Measurements from ENCODE around the gene POP7.

The POP7 gene

DNA sequence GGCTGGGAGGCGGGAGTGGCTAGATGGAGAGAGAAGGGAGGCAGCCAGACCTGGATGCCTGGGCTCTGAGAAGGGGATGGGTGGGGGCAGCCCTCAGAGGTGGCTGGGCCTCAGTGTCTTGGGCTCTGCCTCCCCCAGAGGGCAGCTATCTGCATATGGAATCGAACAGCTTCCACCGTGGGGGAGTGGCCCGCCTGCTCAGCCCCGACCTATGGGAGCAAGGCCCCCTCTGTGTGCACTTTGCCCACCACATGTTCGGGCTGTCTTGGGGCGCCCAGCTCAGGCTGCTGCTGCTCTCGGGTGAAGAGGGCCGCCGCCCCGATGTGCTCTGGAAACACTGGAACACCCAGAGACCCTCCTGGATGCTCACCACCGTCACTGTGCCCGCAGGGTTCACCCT, 30.8 kb downstream of the POP7 start:
- H3K4me2 ChIP-seq (ENCODE audit: low read depth, low read length, poor library complexity, severe bottlenecking) = no peak overlapping the region
- no peaks in the 10 kb centered on the region for H3K4me1 ChIP-seq (ENCODE audit: insufficient read depth, low read length, poor library complexity, severe bottlenecking)
- no peaks in the 10 kb centered on the region for H3K9me3 ChIP-seq (ENCODE audit: insufficient read depth, low read depth, low read length)
- no peak overlapping the region for H3K9ac ChIP-seq (ENCODE audit: low read depth, low read length, poor library complexity, severe bottlenecking)
- H3K36me3 ChIP-seq (ENCODE audit: insufficient read depth, low read length) = no peaks in the 10 kb centered on the region
- TF ChIP-seq, protein P1, sequence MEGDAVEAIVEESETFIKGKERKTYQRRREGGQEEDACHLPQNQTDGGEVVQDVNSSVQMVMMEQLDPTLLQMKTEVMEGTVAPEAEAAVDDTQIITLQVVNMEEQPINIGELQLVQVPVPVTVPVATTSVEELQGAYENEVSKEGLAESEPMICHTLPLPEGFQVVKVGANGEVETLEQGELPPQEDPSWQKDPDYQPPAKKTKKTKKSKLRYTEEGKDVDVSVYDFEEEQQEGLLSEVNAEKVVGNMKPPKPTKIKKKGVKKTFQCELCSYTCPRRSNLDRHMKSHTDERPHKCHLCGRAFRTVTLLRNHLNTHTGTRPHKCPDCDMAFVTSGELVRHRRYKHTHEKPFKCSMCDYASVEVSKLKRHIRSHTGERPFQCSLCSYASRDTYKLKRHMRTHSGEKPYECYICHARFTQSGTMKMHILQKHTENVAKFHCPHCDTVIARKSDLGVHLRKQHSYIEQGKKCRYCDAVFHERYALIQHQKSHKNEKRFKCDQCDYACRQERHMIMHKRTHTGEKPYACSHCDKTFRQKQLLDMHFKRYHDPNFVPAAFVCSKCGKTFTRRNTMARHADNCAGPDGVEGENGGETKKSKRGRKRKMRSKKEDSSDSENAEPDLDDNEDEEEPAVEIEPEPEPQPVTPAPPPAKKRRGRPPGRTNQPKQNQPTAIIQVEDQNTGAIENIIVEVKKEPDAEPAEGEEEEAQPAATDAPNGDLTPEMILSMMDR (conservative IDR thresholded peaks at IDR 0.05; ENCODE audit: low read length) = no peak
- TF ChIP-seq EZH2phosphoT487 (IDR thresholded peaks at IDR 0.05; ENCODE audit: borderline replicate concordance) = no peak
- no peaks in the 10 kb centered on the region for H4K20me1 ChIP-seq (ENCODE audit: insufficient read depth, low read length, poor library complexity, severe bottlenecking)
- no peaks in the 10 kb centered on the region for H3F3A ChIP-seq (ENCODE audit: low read depth)
- no peaks in the 10 kb centered on the region for H3K9me2 ChIP-seq (replicated peaks; ENCODE audit: low read depth, low read length)
- no peak overlapping the region for H3K4me3 ChIP-seq (ENCODE audit: low read length, poor library complexity, severe bottlenecking)
- no peak overlapping the region for H2AFZ ChIP-seq (ENCODE audit: low read length)
- no peaks in the 10 kb centered on the region for H3K27me3 ChIP-seq (ENCODE audit: insufficient read depth, low read length, poor library complexity, severe bottlenecking)
- H3K79me2 ChIP-seq (ENCODE audit: insufficient read depth, low read length) = no peaks in the 10 kb centered on the region

DNA sequence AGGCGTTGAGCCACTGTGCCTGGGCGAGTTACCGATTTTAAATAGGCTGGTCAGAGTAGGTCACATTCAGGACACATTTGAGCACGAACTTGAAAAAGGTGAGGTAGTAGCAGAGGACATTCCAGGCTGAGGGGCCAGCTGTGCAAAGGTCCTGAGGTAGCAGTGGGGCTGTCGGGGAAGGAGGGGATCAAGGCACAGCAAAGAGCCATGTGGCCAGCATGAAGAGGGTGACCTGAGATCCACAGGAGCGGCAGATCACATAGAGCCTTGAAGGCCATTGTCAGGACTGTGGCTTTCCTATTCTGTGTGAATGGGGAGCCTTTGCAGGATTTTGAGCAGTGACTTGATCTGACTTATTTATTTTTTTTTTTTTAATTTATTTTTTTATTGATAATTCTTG, 34.0 kb downstream of the POP7 start:
- Histone ChIP-seq H3K4me1 (ENCODE audit: insufficient read depth, low read length, poor library complexity, severe bottlenecking) (no peaks in the 10 kb centered on the region), H3K79me2 (ENCODE audit: insufficient read depth, low read length) (no peaks in the 10 kb centered on the region), H2AFZ (ENCODE audit: low read length) (no peak overlapping the region), H3F3A (ENCODE audit: low read depth) (no peaks in the 10 kb centered on the region), H3K9me2 (replicated peaks; ENCODE audit: low read depth, low read length) (no peaks in the 10 kb centered on the region), H3K4me3 (ENCODE audit: low read length, poor library complexity, severe bottlenecking) (no peak overlapping the region), H3K36me3 (ENCODE audit: insufficient read depth, low read length) (no peaks in the 10 kb centered on the region), H3K4me2 (ENCODE audit: low read depth, low read length, poor library complexity, severe bottlenecking) (no peak overlapping the region), H3K27me3 (ENCODE audit: insufficient read depth, low read length, poor library complexity, severe bottlenecking) (no peaks in the 10 kb centered on the region), H4K20me1 (ENCODE audit: insufficient read depth, low read length, poor library complexity, severe bottlenecking) (no peaks in the 10 kb centered on the region), H3K9ac (ENCODE audit: low read depth, low read length, poor library complexity, severe bottlenecking) (no peak overlapping the region), H3K9me3 (ENCODE audit: insufficient read depth, low read depth, low read length) (no peaks in the 10 kb centered on the region)
- TF ChIP-seq, protein P1 (conservative IDR thresholded peaks at IDR 0.05; ENCODE audit: low read length) = no peak
- TF ChIP-seq EZH2phosphoT487 (IDR thresholded peaks at IDR 0.05; ENCODE audit: borderline replicate concordance) = no peak

DNA sequence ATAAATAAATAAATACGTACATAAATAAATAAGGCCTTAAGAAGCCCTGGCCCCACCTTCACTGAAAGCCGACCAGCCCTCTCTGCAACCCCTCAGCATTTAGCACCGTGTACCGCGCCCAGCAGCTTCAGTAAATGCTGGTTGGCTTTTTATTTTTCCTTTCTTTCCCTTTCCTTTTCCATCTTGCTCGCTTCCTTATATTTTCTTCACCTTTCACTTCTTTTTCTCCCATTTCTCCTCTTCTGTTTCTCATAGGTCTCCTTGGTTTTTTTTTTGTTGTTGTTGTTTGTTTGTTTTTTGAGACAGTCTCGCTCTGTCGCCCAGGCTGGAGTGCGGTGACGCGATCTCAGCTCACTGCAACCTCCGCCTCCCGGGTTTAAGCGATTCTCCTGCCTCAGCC, 38.7 kb downstream of the POP7 start:
- H2AFZ ChIP-seq (ENCODE audit: low read length) = no peak overlapping the region
- no peaks in the 10 kb centered on the region for H4K20me1 ChIP-seq (ENCODE audit: insufficient read depth, low read length, poor library complexity, severe bottlenecking)
- TF ChIP-seq, protein P1 (conservative IDR thresholded peaks at IDR 0.05; ENCODE audit: low read length) = no peak
- no peak for TF ChIP-seq EZH2phosphoT487 (IDR thresholded peaks at IDR 0.05; ENCODE audit: borderline replicate concordance)
- H3K4me1 ChIP-seq (ENCODE audit: insufficient read depth, low read length, poor library complexity, severe bottlenecking) = no peaks in the 10 kb centered on the region
- H3K79me2 ChIP-seq (ENCODE audit: insufficient read depth, low read length) = no peaks in the 10 kb centered on the region
- no peaks in the 10 kb centered on the region for H3F3A ChIP-seq (ENCODE audit: low read depth)
- H3K9ac ChIP-seq (ENCODE audit: low read depth, low read length, poor library complexity, severe bottlenecking) = no peak overlapping the region
- no peak overlapping the region for H3K4me3 ChIP-seq (ENCODE audit: low read length, poor library complexity, severe bottlenecking)
- no peaks in the 10 kb centered on the region for H3K36me3 ChIP-seq (ENCODE audit: insufficient read depth, low read length)
- H3K9me2 ChIP-seq (replicated peaks; ENCODE audit: low read depth, low read length) = no peaks in the 10 kb centered on the region
- H3K27me3 ChIP-seq (ENCODE audit: insufficient read depth, low read length, poor library complexity, severe bottlenecking) = no peaks in the 10 kb centered on the region
- H3K4me2 ChIP-seq (ENCODE audit: low read depth, low read length, poor library complexity, severe bottlenecking) = no peak overlapping the region
- no peaks in the 10 kb centered on the region for H3K9me3 ChIP-seq (ENCODE audit: insufficient read depth, low read depth, low read length)

Measured in Loucy (cell line).